Peyer's patch (tissue), 4 donors: ENCODE results near the gene POLR2F. TPM values are rescaled to one million over a fixed set of nuclear protein-coding genes. Genes with fewer than 3 reads are reported as not detected.

Experiments used
- DNase-seq, 3 donors: peaks; one replicate each; pipeline ENCODE4 v3.0.0-alpha.2; 2017 to 2019
- H3K27ac ChIP-seq, 4 donors: fragments of 200-600 bp; sonication (generic); one replicate each; pipeline ENCODE4 v1.5.1; 2016 to 2019
- H3K27me3 ChIP-seq, 2 donors: fragments of 200-600 bp; sonication (generic); one replicate each; pipeline ENCODE4 v1.5.1; 2019
- H3K36me3 ChIP-seq, 3 donors: fragments of 200-600 bp; sonication (generic); one replicate each; pipeline ENCODE4 v1.5.1; 2016 to 2019
- H3K4me1 ChIP-seq, 4 donors: fragments of 200-600 bp; sonication (generic); one replicate each; pipeline ENCODE4 v1.5.1; 2016 to 2019
- H3K4me3 ChIP-seq, 4 donors: fragments of 200-600 bp; sonication (generic); 1 replicate in 3 of 4; 2 replicates in 1 of 4; pipeline ENCODE4 v1.5.1; 2016 to 2019; ENCODE audit warnings: mild to moderate bottlenecking in 1 of 4
- H3K9me3 ChIP-seq, 4 donors: fragments of 200-600 bp; sonication (generic); one replicate each; pipeline ENCODE4 v1.5.1; 2016 to 2019; ENCODE audit warnings: mild to moderate bottlenecking in 1 of 4
- CTCF ChIP-seq, 6 experiments: fragments of 450-650 bp in 4 of 6; fragments of 200-600 bp in 2 of 6; sonication (generic) in 1 of 6; IDR thresholded peaks; one replicate each; pipeline ENCODE4 v1.5.1; 2017 to 2019; ENCODE audit warnings: antibody characterized with exemption in 6 of 6, mild to moderate bottlenecking in 3 of 6, moderate library complexity in 1 of 6
- POLR2A ChIP-seq, 2 donors: fragments of 450-650 bp; IDR thresholded peaks; one replicate each; pipeline ENCODE4 v1.5.1; 2017; ENCODE audit warnings: antibody characterized with exemption in 2 of 2, mild to moderate bottlenecking in 2 of 2, moderate library complexity in 2 of 2
- total RNA-seq, 4 donors: library from RNA; depleted of rRNA; stranded (reverse); fragments of >200 nt; gene quantifications; one replicate each; pipeline ENCODE4 v1.1.0, GENCODE V29; 2016

The POLR2F gene
- total RNA-seq, 4 donors from 2014 or later, result 51.1 to 97.4 (median 55.2) TPM

GRCh38 chr22:37922191-37922590, 31.3 kb upstream of the POLR2F start:
- H3K36me3 ChIP-seq, result peaks cover 0 to 83% (median 0%) of the 10 kb centered on the region in 3 donors
- H3K4me1 ChIP-seq, result no peaks in the 10 kb centered on the region
- H3K27ac ChIP-seq, result no peak overlapping the region
- H3K9me3 ChIP-seq, result no peaks in the 10 kb centered on the region
- H3K27me3 ChIP-seq, result no peaks in the 10 kb centered on the region
- H3K4me3 ChIP-seq, result no peak overlapping the region
- TF ChIP-seq CTCF (IDR thresholded peaks at IDR 0.05), result no peak
- TF ChIP-seq POLR2A (IDR thresholded peaks at IDR 0.05), result no peak
- DNase-seq, result no peak

- no peaks in the 10 kb centered on the region for H3K4me1 ChIP-seq
- H3K27me3 ChIP-seq, result no peaks in the 10 kb centered on the region
- no peak for TF ChIP-seq CTCF (IDR thresholded peaks at IDR 0.05)
- TF ChIP-seq POLR2A (IDR thresholded peaks at IDR 0.05), result no peak
- no peak for DNase-seq
- no peaks in the 10 kb centered on the region for H3K9me3 ChIP-seq
- peaks cover 0 to 83% (median 0%) of the 10 kb centered on the region in 3 donors for H3K36me3 ChIP-seq
- H3K4me3 ChIP-seq, result no peak overlapping the region
- H3K27ac ChIP-seq, result no peak overlapping the region
Measured at GRCh38 chr22:37923927-37924326, 29.6 kb upstream of the POLR2F start.

- Histone ChIP-seq H3K4me1 (no peaks in the 10 kb centered on the region), H3K9me3 (no peaks in the 10 kb centered on the region), H3K4me3 (no peak overlapping the region), H3K27ac (no peak overlapping the region), H3K27me3 (no peaks in the 10 kb centered on the region), H3K36me3 (peaks cover 0 to 87% (median 0%) of the 10 kb centered on the region in 3 donors)
- no peak for TF ChIP-seq POLR2A (IDR thresholded peaks at IDR 0.05)
- no peak for TF ChIP-seq CTCF (IDR thresholded peaks at IDR 0.05)
- DNase-seq, result no peak
Measured at GRCh38 chr22:37924386-37925065, 29.0 kb upstream of the POLR2F start.

- DNase-seq, result no peak
- TF ChIP-seq CTCF (IDR thresholded peaks at IDR 0.05), result no peak
- TF ChIP-seq POLR2A (IDR thresholded peaks at IDR 0.05), result no peak
- Histone ChIP-seq H3K4me3 (no peak overlapping the region), H3K27me3 (no peaks in the 10 kb centered on the region), H3K27ac (no peak overlapping the region), H3K36me3 (peaks cover 0 to 87% (median 0%) of the 10 kb centered on the region in 3 donors), H3K4me1 (no peaks in the 10 kb centered on the region), H3K9me3 (no peaks in the 10 kb centered on the region)
Measured at GRCh38 chr22:37925330-37925729, 28.2 kb upstream of the POLR2F start.

- no peak for DNase-seq
- no peak for TF ChIP-seq CTCF (IDR thresholded peaks at IDR 0.05)
- TF ChIP-seq POLR2A (IDR thresholded peaks at IDR 0.05), result no peak
- no peaks in the 10 kb centered on the region for H3K27me3 ChIP-seq
- H3K4me1 ChIP-seq, result no peaks in the 10 kb centered on the region
- H3K9me3 ChIP-seq, result no peaks in the 10 kb centered on the region
- H3K36me3 ChIP-seq, result peaks cover 0 to 83% (median 0%) of the 10 kb centered on the region in 3 donors
- H3K27ac ChIP-seq, result no peak overlapping the region
- no peak overlapping the region for H3K4me3 ChIP-seq
Measured at GRCh38 chr22:37925767-37926166, 27.7 kb upstream of the POLR2F start.
